HG02759 (cell line): Measurements from ENCODE around the gene NINL.

Source experiments
- ATAC-seq: cut with Tn5 transposase; IDR thresholded peaks from one replicate; pipeline ENCODE4 v1.9.1; 2021; ENCODE audit warnings: mild to moderate bottlenecking, moderate library complexity; ENCODE audit not compliant: unreplicated experiment

NINL gene

GRCh38 chr20:25468126-25469075 is 116.9 kb downstream of the NINL start:
- no peak for ATAC-seq

GRCh38 chr20:25467441-25467840 is 117.9 kb downstream of the NINL start:
- no peak for ATAC-seq

GRCh38 chr20:25466846-25467245 is 118.5 kb downstream of the NINL start:
- ATAC-seq, result no peak

GRCh38 chr20:25465243-25466135 is 119.8 kb downstream of the NINL start:
- no peak for ATAC-seq

- ATAC-seq, result no peak
These were observed 120.7 kb downstream of the NINL start for GRCh38 chr20:25464501-25465242.

DNA sequence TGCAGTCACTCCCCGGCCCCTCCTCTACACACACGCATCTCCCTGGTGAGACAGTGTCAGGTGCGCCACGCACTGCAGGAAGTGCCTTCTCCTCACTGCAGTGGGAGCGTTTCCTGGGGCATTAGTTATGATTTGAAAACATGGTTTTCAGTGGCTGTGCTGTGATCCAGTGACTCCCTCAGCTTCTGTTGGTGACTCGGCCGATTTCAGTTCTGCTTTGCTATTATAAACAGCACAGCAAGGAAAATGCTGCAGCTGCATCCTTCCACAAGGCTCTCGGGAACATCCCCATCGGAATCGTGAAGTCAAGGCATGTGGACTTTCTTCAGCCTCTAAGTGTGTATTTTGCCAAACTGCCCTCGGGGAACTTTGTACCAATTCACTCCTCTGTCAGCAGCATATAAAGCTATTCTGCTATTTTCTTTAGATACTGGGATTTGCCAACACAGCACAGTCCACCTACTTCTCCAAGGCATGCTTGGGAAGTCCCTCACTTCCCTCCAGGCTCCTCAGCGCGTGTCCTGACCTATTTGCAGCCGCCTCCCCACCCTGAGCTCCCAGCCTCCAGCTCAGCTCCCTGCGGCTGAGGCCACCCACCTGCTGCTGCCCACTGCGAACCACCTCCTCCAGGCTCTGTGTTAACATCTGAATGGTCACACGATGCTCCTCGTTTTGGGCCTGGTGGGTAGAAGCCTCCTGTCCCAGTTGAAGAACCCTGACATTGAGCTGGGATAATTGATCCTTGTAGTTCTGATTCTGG is 123.4 kb downstream of the NINL start:
- no peak for ATAC-seq

DNA sequence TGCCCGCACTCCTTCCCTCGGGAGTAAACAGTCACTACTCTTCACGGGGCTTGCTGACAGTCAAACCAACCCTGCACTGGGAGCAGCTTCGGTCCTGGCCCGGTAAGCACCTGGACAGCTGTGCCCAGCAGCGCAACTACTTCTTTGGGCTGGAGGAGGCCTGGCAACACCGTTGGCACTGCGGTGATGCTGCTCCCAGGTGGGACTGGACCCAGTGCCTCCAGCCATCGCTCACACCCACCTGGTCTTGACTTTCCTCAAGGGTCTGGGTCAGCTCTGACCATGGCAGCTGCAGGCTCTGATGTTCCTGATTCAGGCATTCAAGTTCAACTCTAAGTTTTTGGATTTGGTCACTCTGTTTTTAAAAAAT is 124.1 kb downstream of the NINL start:
- no peak for ATAC-seq

- no peak for ATAC-seq
These were observed 124.6 kb downstream of the NINL start for GRCh38 chr20:25460566-25461280.

GRCh38 chr20:25459916-25460535 is 125.3 kb downstream of the NINL start:
- no peak for ATAC-seq

DNA sequence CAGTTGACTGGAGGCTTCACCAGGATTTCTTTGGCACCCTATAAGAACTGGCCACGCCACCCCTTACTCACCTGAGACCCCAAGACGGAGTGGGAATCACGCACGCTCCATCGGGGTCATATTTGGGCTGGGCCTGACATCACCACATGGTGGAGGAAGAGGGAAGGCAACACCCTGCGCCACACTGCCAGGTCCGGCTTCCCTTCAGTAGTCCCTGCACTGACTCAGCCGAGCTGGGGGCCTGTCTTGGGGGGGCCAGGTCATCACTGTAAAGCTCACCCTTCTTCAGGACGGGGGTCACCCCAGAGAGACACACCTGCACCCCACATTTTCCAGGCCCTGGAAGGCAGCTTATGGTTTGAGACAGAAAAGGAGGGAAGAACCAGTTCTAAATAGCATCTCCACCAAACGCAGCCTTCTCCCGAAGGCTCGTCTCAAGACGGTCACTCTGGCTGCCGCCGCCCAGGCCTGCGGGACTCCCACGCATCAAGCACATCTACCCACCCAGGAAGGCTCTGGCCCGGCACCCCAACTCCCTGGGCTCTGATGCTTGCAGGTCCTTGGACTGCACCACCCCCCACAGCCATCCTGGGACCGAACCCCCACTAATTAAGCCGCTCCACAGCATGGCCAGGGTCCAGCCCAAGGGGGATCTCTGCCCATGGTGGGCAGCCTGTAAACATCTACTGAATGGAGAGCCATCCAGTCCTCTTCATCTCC is 126.1 kb downstream of the NINL start:
- no peak for ATAC-seq

GRCh38 chr20:25457886-25458680 is 127.2 kb downstream of the NINL start:
- ATAC-seq, result no peak

- no peak for ATAC-seq
These were observed 131.0 kb downstream of the NINL start for GRCh38 chr20:25454153-25454900.

- ATAC-seq, result no peak
These were observed 132.1 kb downstream of the NINL start for GRCh38 chr20:25453035-25453810.

DNA sequence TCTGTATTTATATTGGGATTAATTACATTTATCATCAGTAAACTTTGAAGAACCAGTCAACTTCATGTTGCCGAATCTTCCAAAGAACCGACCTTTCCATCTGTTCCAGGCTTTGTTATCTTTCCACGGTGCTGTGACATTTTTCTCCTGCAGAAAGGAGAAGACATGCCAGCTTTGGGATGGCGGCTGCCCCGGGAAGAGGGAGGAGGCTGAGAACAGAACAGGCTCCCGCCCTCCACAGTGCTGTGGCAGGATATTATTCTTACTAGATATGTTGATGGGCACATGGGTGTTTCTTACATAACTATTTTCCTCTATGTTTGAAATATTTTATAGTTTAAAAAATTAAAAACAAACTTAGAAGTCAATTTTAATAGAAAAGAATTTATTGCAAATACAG is 133.0 kb downstream of the NINL start:
- ATAC-seq, result no peak

DNA sequence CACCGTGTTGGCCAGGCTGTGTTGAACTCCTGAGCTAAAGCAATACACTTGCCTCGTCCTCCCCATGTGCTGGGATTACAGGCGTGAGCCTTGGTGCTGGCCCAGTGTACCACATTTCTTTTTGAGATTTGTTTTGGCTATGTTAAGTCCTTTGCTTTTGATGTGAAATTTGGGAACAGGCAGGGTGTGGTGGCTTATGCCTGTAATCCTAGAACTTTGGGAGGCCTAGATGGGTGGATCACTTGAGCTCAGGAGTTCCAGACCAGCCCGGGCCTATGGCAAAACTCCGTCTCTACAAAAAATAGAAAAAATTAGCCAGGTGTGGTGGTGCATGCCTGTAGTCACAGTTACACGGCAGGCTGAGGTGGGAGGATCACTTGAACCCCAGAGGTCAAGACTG is 137.7 kb downstream of the NINL start:
- no peak for ATAC-seq

DNA sequence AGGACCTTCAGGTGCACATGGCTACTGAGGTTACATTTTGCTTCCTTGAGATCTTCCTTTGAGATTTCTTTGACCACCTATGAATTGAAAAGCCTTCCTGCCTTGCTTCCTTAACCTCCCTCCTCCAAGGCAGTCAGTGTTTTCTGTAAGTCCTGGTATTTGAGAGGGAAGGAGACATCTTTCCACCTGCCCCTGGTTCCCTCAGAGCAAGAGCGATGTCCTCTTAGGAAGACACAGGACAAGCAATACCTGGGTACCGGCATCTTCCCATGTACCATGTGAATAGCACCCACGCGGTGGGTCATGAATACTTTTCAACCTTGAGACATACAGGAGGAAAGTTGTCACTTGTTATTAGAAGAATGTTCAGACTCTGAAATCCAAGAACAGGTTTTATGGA is 140.8 kb downstream of the NINL start:
- ATAC-seq, result no peak
